HepG2 (cell line): ENCODE data around the gene ACAN. TPM values are rescaled to one million over a fixed set of nuclear protein-coding genes. Genes with fewer than 3 reads are reported as not detected.

Experiments
- ELF3 ChIP-seq: IDR thresholded peaks from 2 replicates; pipeline ENCODE4 v1.6.1; 2016; ENCODE audit warnings: missing genetic modification reagents, missing compliant biosample characterization
- MAFF ChIP-seq: IDR thresholded peaks from 2 replicates; pipeline ENCODE4 v1.6.1; 2011; ENCODE audit warnings: low read depth, low read length, improper control_type of control experiment
- MIXL1 ChIP-seq: IDR thresholded peaks from 2 replicates; pipeline ENCODE4 v1.6.1; 2016
- POGZ ChIP-seq: sonication (generic); formaldehyde crosslinking; IDR thresholded peaks from 2 replicates; pipeline ENCODE4 v1.4.0; 2020; ENCODE audit warnings: mild to moderate bottlenecking, missing genetic modification reagents
- SAP130 ChIP-seq: IDR thresholded peaks from 2 replicates; pipeline ENCODE4 v1.6.1; 2016; ENCODE audit warnings: low read depth
- TCF7 ChIP-seq: sonication (generic); IDR thresholded peaks from 2 replicates; pipeline ENCODE4 v1.6.1; 2016; ENCODE audit warnings: antibody characterized with exemption, low read depth
- ZFP62 ChIP-seq: sonication (generic); formaldehyde crosslinking; IDR thresholded peaks from 2 replicates; pipeline ENCODE4 v1.4.0; 2020; ENCODE audit warnings: missing genetic modification reagents
- ZFY ChIP-seq: sonication (generic); formaldehyde crosslinking; IDR thresholded peaks from 2 replicates; pipeline ENCODE4 v1.4.0; 2020; ENCODE audit warnings: missing genetic modification reagents
- ZMAT3 ChIP-seq: sonication (generic); formaldehyde crosslinking; conservative IDR thresholded peaks from 2 replicates; pipeline ENCODE4 v1.7.0; 2021; ENCODE audit warnings: missing genetic modification reagents
- ZNF12 ChIP-seq: sonication (generic); formaldehyde crosslinking; IDR thresholded peaks from 2 replicates; pipeline ENCODE4 v1.5.0; 2020; ENCODE audit warnings: missing genetic modification reagents
- ZNF644 ChIP-seq: IDR thresholded peaks from 2 replicates; pipeline ENCODE4 v1.6.1; 2016; ENCODE audit warnings: low read depth
- ZNF792 ChIP-seq: IDR thresholded peaks from 2 replicates; pipeline ENCODE4 v1.6.1; 2016
- polyA plus RNA-seq, 8 experiments: library from polyadenylated mRNA; depleted of rRNA in 3 of 8; stranded (reverse) in 7 of 8; unstranded in 1 of 8; fragments of >200 nt; fragmentation: Illumina TruSeq in 4 of 8; extraction: Trizol in 4 of 8; gene quantifications; 2 replicates each; pipeline versions ENCODE4 v1.2.1 to v1.2.3, GENCODE V29; 2011 to 2016; ENCODE audit warnings: low read depth in 4 of 8, missing spikeins in 1 of 8, mixed read lengths in 1 of 8; ENCODE audit not compliant: insufficient read depth in 1 of 8
- total RNA-seq, 5 experiments: library from RNA; depleted of rRNA; stranded (reverse); fragments of >200 nt; fragmentation: Illumina TruSeq; extraction: Trizol; gene quantifications; 2 replicates each; pipeline ENCODE4 v1.2.3, GENCODE V29; 2016; ENCODE audit warnings: low read depth in 1 of 5
- TF ChIP-seq, protein P1 (sequence below), 2 experiments: sonication (generic) in 1 of 2; formaldehyde crosslinking in 1 of 2; IDR thresholded peaks; 2 replicates each; pipeline versions ENCODE4 v1.4.0 to v1.6.1; 2018 to 2020; ENCODE audit warnings: missing genetic modification reagents in 2 of 2, borderline replicate concordance in 1 of 2, low read depth in 1 of 2, mild to moderate bottlenecking in 1 of 2, missing biosample characterization in 1 of 2
- TF ChIP-seq, protein P2 (sequence below): sonication (generic); formaldehyde crosslinking; IDR thresholded peaks from 2 replicates; pipeline ENCODE4 v1.4.0; 2020; ENCODE audit warnings: missing genetic modification reagents

Gene ACAN
- total and polyA plus RNA-seq, 2 of the 13 experiments (the other 11 are each of a cell fraction or from before 2014, with no cell fraction given), result not detected

DNA sequence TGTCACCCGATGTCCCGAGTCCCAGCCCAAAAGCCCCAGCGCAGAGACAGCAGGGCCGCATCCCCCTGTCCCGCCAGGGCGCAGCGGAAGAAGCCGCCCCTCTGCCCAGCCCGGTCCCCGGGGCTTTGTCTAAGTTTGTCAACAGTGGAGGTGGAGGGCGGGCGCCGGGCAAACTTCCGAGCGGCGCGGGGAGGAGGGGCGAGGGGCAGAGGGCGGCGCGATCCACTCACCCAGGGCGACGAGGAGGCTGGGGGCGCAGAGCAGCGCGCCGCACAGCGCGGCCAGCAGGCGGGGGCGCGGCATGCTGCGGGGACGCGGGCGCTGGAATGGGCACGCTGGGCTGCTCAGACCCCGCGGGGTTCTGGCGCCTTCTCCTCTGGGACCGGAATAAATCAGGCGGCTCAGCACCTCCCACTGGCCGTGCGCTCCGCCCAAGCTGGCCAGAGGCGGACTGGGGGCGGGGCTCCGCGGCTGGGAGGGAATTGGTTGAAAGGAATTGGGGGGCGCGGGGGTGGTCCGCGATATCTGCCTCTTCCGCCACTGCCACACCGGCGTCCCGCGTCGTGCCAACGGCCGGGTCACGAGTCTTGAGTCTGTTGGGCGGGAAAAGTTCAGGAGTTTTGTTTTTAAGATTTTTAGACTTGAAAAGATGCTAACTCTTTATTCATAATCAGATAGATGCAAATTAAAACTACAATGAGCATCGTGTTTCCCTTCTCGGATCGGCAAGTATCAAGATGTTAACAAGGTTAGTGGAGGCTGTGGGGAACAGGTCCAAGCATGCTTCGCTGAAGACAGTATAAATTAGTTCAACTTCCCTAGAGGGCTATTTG is 110.0 kb downstream of the ACAN start, which contains the start of gene MFGE8 (continued):
- TF ChIP-seq, protein P1, sequence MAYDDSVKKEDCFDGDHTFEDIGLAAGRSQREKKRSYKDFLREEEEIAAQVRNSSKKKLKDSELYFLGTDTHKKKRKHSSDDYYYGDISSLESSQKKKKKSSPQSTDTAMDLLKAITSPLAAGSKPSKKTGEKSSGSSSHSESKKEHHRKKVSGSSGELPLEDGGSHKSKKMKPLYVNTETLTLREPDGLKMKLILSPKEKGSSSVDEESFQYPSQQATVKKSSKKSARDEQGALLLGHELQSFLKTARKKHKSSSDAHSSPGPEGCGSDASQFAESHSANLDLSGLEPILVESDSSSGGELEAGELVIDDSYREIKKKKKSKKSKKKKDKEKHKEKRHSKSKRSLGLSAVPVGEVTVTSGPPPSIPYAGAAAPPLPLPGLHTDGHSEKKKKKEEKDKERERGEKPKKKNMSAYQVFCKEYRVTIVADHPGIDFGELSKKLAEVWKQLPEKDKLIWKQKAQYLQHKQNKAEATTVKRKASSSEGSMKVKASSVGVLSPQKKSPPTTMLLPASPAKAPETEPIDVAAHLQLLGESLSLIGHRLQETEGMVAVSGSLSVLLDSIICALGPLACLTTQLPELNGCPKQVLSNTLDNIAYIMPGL (CRISPR knock-in tag; IDR thresholded peaks at IDR 0.05; ENCODE audit: borderline replicate concordance in 1 of 2, low read depth in 1 of 2), result peak in 1 of 2 experiments; percentile 49; a peak in 1 of 4 replicates
- peak; percentile 28; the same call in 1 of the 2 replicates for TF ChIP-seq POGZ (CRISPR knock-in tag)
- no peak for TF ChIP-seq TCF7
- no peak for TF ChIP-seq ZFP62
- TF ChIP-seq ZNF792 (CRISPR knock-in tag), result 0 out of 2 replicates have a peak, but pooled peaks have one; percentile 32
- peak; percentile 48 for TF ChIP-seq ZFY (CRISPR knock-in tag)
- peak; percentile 39; the same call in 1 of the 2 replicates for TF ChIP-seq ZMAT3 (CRISPR knock-in tag)
- TF ChIP-seq MIXL1, result no peak
- no peak for TF ChIP-seq ZNF12
- TF ChIP-seq ZNF644 (CRISPR knock-in tag), result 0 out of 2 replicates have a peak, but pooled peaks have one; percentile 19
- TF ChIP-seq ELF3 (CRISPR knock-in tag), result 0 out of 2 replicates have a peak, but pooled peaks have one; percentile 26
- no peak for TF ChIP-seq MAFF
- peak; percentile 38 for TF ChIP-seq SAP130
- TF ChIP-seq, protein P2, sequence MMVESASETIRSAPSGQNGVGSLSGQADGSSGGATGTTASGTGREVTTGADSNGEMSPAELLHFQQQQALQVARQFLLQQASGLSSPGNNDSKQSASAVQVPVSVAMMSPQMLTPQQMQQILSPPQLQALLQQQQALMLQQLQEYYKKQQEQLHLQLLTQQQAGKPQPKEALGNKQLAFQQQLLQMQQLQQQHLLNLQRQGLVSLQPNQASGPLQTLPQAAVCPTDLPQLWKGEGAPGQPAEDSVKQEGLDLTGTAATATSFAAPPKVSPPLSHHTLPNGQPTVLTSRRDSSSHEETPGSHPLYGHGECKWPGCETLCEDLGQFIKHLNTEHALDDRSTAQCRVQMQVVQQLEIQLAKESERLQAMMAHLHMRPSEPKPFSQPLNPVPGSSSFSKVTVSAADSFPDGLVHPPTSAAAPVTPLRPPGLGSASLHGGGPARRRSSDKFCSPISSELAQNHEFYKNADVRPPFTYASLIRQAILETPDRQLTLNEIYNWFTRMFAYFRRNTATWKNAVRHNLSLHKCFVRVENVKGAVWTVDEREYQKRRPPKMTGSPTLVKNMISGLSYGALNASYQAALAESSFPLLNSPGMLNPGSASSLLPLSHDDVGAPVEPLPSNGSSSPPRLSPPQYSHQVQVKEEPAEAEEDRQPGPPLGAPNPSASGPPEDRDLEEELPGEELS (CRISPR knock-in tag), result peak; percentile 14; the same call in 1 of the 2 replicates
